ENCODE measurements around the gene SSU72.

- TF ChIP-seq CTCF (IDR thresholded peaks at IDR 0.05; ENCODE audit: borderline replicate concordance, extremely low read depth, low read length, poor library complexity, severe bottlenecking) = no peak
- TF ChIP-seq EZH2 (IDR thresholded peaks at IDR 0.05; ENCODE audit: borderline replicate concordance, low read depth, low read length, severe bottlenecking) = no peak
Measured at GRCh38 chr1:1617925-1618324, 43.3 kb upstream of the SSU72 start.
